PC-3 (cell line): Measurements from ENCODE around the gene BACH2.

Experiments
- EZH2 ChIP-seq: fragments of 300-600 bp; sonication (generic); IDR thresholded peaks from one replicate; pipeline ENCODE4 v1.6.1; 2017; ENCODE audit warnings: antibody characterized with exemption, mild to moderate bottlenecking, low read length; ENCODE audit not compliant: unreplicated experiment
- TF ChIP-seq, protein P1 (sequence below): fragments of 300-600 bp; sonication (generic); conservative IDR thresholded peaks from 2 replicates; pipeline ENCODE4 v1.5.1; 2017; ENCODE audit warnings: antibody characterized with exemption, low read depth, mild to moderate bottlenecking, low read length

DNA sequence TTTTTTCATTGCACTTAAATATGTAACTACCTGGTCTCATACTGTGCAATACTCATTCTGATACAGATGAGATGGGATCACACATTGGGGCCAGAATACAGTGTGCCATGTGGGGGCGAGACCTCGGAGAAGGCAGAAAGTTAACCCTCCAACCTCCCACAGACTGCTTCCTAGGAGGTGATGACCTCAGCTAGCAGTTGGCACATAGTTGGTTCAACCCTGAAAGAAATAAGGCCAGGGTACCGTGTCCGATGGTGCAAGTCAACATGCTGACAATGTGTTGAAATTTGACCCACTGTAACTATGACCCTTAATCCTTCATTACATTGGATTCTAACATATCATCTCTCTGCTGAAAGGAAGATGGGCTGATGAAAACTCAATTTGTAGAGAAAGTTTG, 340.5 kb downstream of the BACH2 start:
- TF ChIP-seq, protein P1, sequence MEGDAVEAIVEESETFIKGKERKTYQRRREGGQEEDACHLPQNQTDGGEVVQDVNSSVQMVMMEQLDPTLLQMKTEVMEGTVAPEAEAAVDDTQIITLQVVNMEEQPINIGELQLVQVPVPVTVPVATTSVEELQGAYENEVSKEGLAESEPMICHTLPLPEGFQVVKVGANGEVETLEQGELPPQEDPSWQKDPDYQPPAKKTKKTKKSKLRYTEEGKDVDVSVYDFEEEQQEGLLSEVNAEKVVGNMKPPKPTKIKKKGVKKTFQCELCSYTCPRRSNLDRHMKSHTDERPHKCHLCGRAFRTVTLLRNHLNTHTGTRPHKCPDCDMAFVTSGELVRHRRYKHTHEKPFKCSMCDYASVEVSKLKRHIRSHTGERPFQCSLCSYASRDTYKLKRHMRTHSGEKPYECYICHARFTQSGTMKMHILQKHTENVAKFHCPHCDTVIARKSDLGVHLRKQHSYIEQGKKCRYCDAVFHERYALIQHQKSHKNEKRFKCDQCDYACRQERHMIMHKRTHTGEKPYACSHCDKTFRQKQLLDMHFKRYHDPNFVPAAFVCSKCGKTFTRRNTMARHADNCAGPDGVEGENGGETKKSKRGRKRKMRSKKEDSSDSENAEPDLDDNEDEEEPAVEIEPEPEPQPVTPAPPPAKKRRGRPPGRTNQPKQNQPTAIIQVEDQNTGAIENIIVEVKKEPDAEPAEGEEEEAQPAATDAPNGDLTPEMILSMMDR: no peak
- TF ChIP-seq EZH2: no peak
